Measurements from ENCODE around the gene INHBE.
"Not testable (repeated sequence)": the region's sequence is repeated elsewhere in the genome, so short reads cannot be mapped to it uniquely, and the experiment has no call there.

Gene INHBE

GRCh38 chr12:57476993-57477709 is 22.0 kb downstream of the INHBE start:
- peak; percentile 69 for DNase-seq

- DNase-seq = peak; percentile 80
These were observed 22.9 kb downstream of the INHBE start for GRCh38 chr12:57477710-57478681.

- DNase-seq = no peak
These were observed 23.9 kb downstream of the INHBE start for GRCh38 chr12:57479043-57479375.

- DNase-seq = peak; percentile 82
These were observed 24.4 kb downstream of the INHBE start, which contains the start of gene ARHGAP9 for GRCh38 chr12:57479376-57480115. Gene ARHGAP9 (minus strand): TSS chr12:57479866. CDS start chr12:57479406, 460 bp downstream.

- no peak for DNase-seq
These were observed 26.6 kb downstream of the INHBE start for GRCh38 chr12:57481671-57482070.

- DNase-seq = no peak
These were observed 28.4 kb downstream of the INHBE start for GRCh38 chr12:57483466-57483865.

- DNase-seq = no peak
These were observed 30.6 kb downstream of the INHBE start for GRCh38 chr12:57485695-57486094.

- DNase-seq = no peak
These were observed 32.0 kb downstream of the INHBE start for GRCh38 chr12:57487055-57487596.

GRCh38 chr12:57487597-57488401 is 32.7 kb downstream of the INHBE start, which contains the start of gene MARS1:
Gene MARS1 (plus strand): TSS chr12:57488068. CDS start chr12:57488091, 23 bp downstream.
- DNase-seq = peak; percentile 93

GRCh38 chr12:57488402-57489156 is 33.5 kb downstream of the INHBE start:
- no peak for DNase-seq

GRCh38 chr12:57489157-57489641 is 34.1 kb downstream of the INHBE start:
- no peak for DNase-seq

- no peak for DNase-seq
These were observed 35.0 kb downstream of the INHBE start for GRCh38 chr12:57490126-57490525.

- DNase-seq = no peak
These were observed 36.5 kb downstream of the INHBE start for GRCh38 chr12:57491393-57492280.

GRCh38 chr12:57495051-57495701 is 40.1 kb downstream of the INHBE start:
- DNase-seq = not testable (repeated sequence)

GRCh38 chr12:57496822-57497221 is 41.7 kb downstream of the INHBE start:
- no peak for DNase-seq

- DNase-seq = no peak
These were observed 42.4 kb downstream of the INHBE start for GRCh38 chr12:57497223-57498131.

- DNase-seq = no peak
These were observed 43.0 kb downstream of the INHBE start for GRCh38 chr12:57498132-57498502.

- no peak for DNase-seq
These were observed 43.5 kb downstream of the INHBE start for GRCh38 chr12:57498571-57498970.
